Activated T-cell treated with anti-CD3 and anti-CD28 coated beads, Interleukin-2, amount 50 U/mL, for 72 hours (primary cell): Measurements from ENCODE around the gene MPST. TPM values are rescaled to one million over a fixed set of nuclear protein-coding genes. Genes with fewer than 3 reads are reported as not detected.

Experiments used
- ATAC-seq, 2 donors: fragments of 150-1000 bp; cut with Tn5 transposase; replicated peaks in 1 of 2; 2 replicates each; pipeline ENCODE4 v1.10.0; 2021; ENCODE audit warnings: moderate library complexity in 2 of 2, mild to moderate bottlenecking in 1 of 2
- DNase-seq, 2 donors: peaks; one replicate each; pipeline ENCODE4 v3.0.0; 2021 to 2022; ENCODE audit warnings: mixed read lengths in 1 of 2
- H3K27ac Mint-ChIP-seq: one replicate; pipeline ENCODE4 v1.8.0; 2022; ENCODE audit warnings: mild to moderate bottlenecking, moderate library complexity, mixed read lengths
- H3K27me3 Mint-ChIP-seq: one replicate; pipeline ENCODE4 v1.8.0; 2022; ENCODE audit warnings: low read depth, mixed read lengths
- H3K36me3 Mint-ChIP-seq, 2 donors: one replicate each; pipeline ENCODE4 v1.8.0; 2022; ENCODE audit warnings: mixed read lengths in 2 of 2, mild to moderate bottlenecking in 1 of 2; ENCODE audit not compliant: insufficient read depth in 2 of 2
- H3K4me1 Mint-ChIP-seq: one replicate; pipeline ENCODE4 v1.8.0; 2022; ENCODE audit warnings: low read depth, mixed read lengths
- H3K4me3 Mint-ChIP-seq, 2 donors: one replicate each; pipeline ENCODE4 v1.8.0; 2022; ENCODE audit warnings: mild to moderate bottlenecking in 2 of 2, mixed read lengths in 2 of 2, moderate library complexity in 2 of 2
- H3K9me3 Mint-ChIP-seq, 2 donors: one replicate each; pipeline ENCODE4 v1.8.0; 2022; ENCODE audit warnings: mixed read lengths in 2 of 2
- total RNA-seq, 2 donors: library from RNA; stranded (reverse); gene quantifications; one replicate each; pipeline ENCODE4 v1.2.3, GENCODE V29; 2022

Gene MPST
- total RNA-seq, 2 donors from 2014 or later, result 14.2 to 28.1 TPM

- ATAC-seq (no peak), DNase-seq (no peak)
- Mint-ChIP-seq H3K4me3 (no peak overlapping the region), H3K27me3 (peaks cover 33% of the 10 kb centered on the region), H3K4me1 (no peaks in the 10 kb centered on the region), H3K36me3 (no peaks in the 10 kb centered on the region), H3K27ac (no peak overlapping the region), H3K9me3 (no peaks in the 10 kb centered on the region)
Measured at GRCh38 chr22:37010174-37010573, 9.4 kb upstream of the MPST start.

- ATAC-seq, result no peak
- no peak overlapping the region for H3K27ac Mint-ChIP-seq
- H3K4me1 Mint-ChIP-seq, result no peaks in the 10 kb centered on the region
- no peaks in the 10 kb centered on the region for H3K9me3 Mint-ChIP-seq
- H3K36me3 Mint-ChIP-seq, result no peaks in the 10 kb centered on the region
- no peak for DNase-seq
- no peak overlapping the region for H3K4me3 Mint-ChIP-seq
- peaks cover 25% of the 10 kb centered on the region for H3K27me3 Mint-ChIP-seq
Measured at GRCh38 chr22:37010976-37011375, 8.6 kb upstream of the MPST start.

GRCh38 chr22:37011472-37011871 is 8.1 kb upstream of the MPST start:
- Mint-ChIP-seq H3K27me3 (peaks cover 20% of the 10 kb centered on the region), H3K27ac (no peak overlapping the region), H3K9me3 (no peaks in the 10 kb centered on the region), H3K4me3 (no peak overlapping the region), H3K4me1 (no peaks in the 10 kb centered on the region), H3K36me3 (no peaks in the 10 kb centered on the region)
- no peak for ATAC-seq
- no peak for DNase-seq

GRCh38 chr22:37012262-37012904 is 7.2 kb upstream of the MPST start:
- DNase-seq, result no peak
- Mint-ChIP-seq H3K36me3 (no peaks in the 10 kb centered on the region), H3K27ac (no peak overlapping the region), H3K4me1 (no peaks in the 10 kb centered on the region), H3K4me3 (no peak overlapping the region), H3K27me3 (peaks cover 11% of the 10 kb centered on the region), H3K9me3 (no peaks in the 10 kb centered on the region)
- no peak for ATAC-seq

GRCh38 chr22:37012956-37013355 is 6.6 kb upstream of the MPST start:
- Mint-ChIP-seq H3K4me3 (no peak overlapping the region), H3K27me3 (peaks cover 5% of the 10 kb centered on the region), H3K27ac (no peak overlapping the region), H3K4me1 (no peaks in the 10 kb centered on the region), H3K9me3 (no peaks in the 10 kb centered on the region), H3K36me3 (no peaks in the 10 kb centered on the region)
- no peak for DNase-seq
- no peak for ATAC-seq

GRCh38 chr22:37014415-37014806 is 5.1 kb upstream of the MPST start:
- no peak overlapping the region for H3K27ac Mint-ChIP-seq
- H3K36me3 Mint-ChIP-seq, result no peaks in the 10 kb centered on the region
- H3K4me1 Mint-ChIP-seq, result no peaks in the 10 kb centered on the region
- ATAC-seq, result no peak
- peaks cover 10% of the 10 kb centered on the region for H3K27me3 Mint-ChIP-seq
- DNase-seq, result no peak
- no peak overlapping the region for H3K4me3 Mint-ChIP-seq
- H3K9me3 Mint-ChIP-seq, result no peaks in the 10 kb centered on the region

- ATAC-seq, result no peak
- Mint-ChIP-seq H3K4me1 (no peaks in the 10 kb centered on the region), H3K9me3 (no peaks in the 10 kb centered on the region), H3K36me3 (no peaks in the 10 kb centered on the region), H3K4me3 (no peak overlapping the region), H3K27ac (no peak overlapping the region), H3K27me3 (peaks cover 6% of the 10 kb centered on the region)
- no peak for DNase-seq
Measured at GRCh38 chr22:37014835-37015586, 4.5 kb upstream of the MPST start.

- ATAC-seq (no peak), DNase-seq (no peak)
- Mint-ChIP-seq H3K36me3 (no peaks in the 10 kb centered on the region), H3K9me3 (no peaks in the 10 kb centered on the region), H3K4me1 (peaks cover 2% of the 10 kb centered on the region), H3K27me3 (peaks cover 5% of the 10 kb centered on the region), H3K27ac (no peak overlapping the region), H3K4me3 (no peak overlapping the region)
Measured at GRCh38 chr22:37015587-37015878, 4.0 kb upstream of the MPST start.

- H3K27me3 Mint-ChIP-seq, result peaks cover 5% of the 10 kb centered on the region
- no peaks in the 10 kb centered on the region for H3K36me3 Mint-ChIP-seq
- peaks cover 4% of the 10 kb centered on the region for H3K4me1 Mint-ChIP-seq
- no peak overlapping the region for H3K4me3 Mint-ChIP-seq
- ATAC-seq (no peak), DNase-seq (no peak)
- no peaks in the 10 kb centered on the region for H3K9me3 Mint-ChIP-seq
- H3K27ac Mint-ChIP-seq, result no peak overlapping the region
Measured at GRCh38 chr22:37016134-37016910, 3.2 kb upstream of the MPST start.

- Mint-ChIP-seq H3K9me3 (no peaks in the 10 kb centered on the region), H3K27ac (no peak overlapping the region), H3K4me1 (peaks cover 10% of the 10 kb centered on the region), H3K27me3 (peaks cover 12% of the 10 kb centered on the region), H3K4me3 (no peak overlapping the region), H3K36me3 (no peaks in the 10 kb centered on the region)
- DNase-seq (no peak), ATAC-seq (no peak)
Measured at GRCh38 chr22:37017356-37017755, 2.2 kb upstream of the MPST start.

GRCh38 chr22:37018086-37018814 is 1.3 kb upstream of the MPST start:
- no peak overlapping the region for H3K27ac Mint-ChIP-seq
- no peaks in the 10 kb centered on the region for H3K36me3 Mint-ChIP-seq
- no peaks in the 10 kb centered on the region for H3K9me3 Mint-ChIP-seq
- H3K27me3 Mint-ChIP-seq, result peaks cover 12% of the 10 kb centered on the region
- ATAC-seq (no peak), DNase-seq (no peak)
- H3K4me3 Mint-ChIP-seq, result peak overlapping the region; percentile 80 to 83
- H3K4me1 Mint-ChIP-seq, result peaks cover 10% of the 10 kb centered on the region

- DNase-seq, result no peak
- H3K27ac Mint-ChIP-seq, result no peak overlapping the region
Measured at GRCh38 chr22:37018815-37019308, 680 bp upstream of the MPST start.

GRCh38 chr22:37020192-37020479 is 594 bp downstream of the MPST start:
- DNase-seq, result peak in 1 of 2 donors; percentile 13
- Mint-ChIP-seq H3K27ac (no peak overlapping the region), H3K4me1 (peaks cover 10% of the 10 kb centered on the region), H3K27me3 (peaks cover 12% of the 10 kb centered on the region), H3K36me3 (no peaks in the 10 kb centered on the region), H3K4me3 (peak overlapping the region; percentile 88), H3K9me3 (no peaks in the 10 kb centered on the region)
- no peak for ATAC-seq

More at GRCh38 chr22:37018815-37019308, 680 bp upstream of the MPST start:
- Mint-ChIP-seq H3K4me3 (peak overlapping the region; percentile 80 to 83), H3K36me3 (no peaks in the 10 kb centered on the region), H3K9me3 (no peaks in the 10 kb centered on the region), H3K27me3 (peaks cover 12% of the 10 kb centered on the region), H3K4me1 (peaks cover 10% of the 10 kb centered on the region)
- peak in 1 of 2 donors; percentile 35 for ATAC-seq
